ENCODE measurements around the gene SPDYC. TPM values are rescaled to one million over a fixed set of nuclear protein-coding genes. Genes with fewer than 3 reads are reported as not detected.

Gene SPDYC
- total and polyA plus RNA-seq, 2 of the 13 experiments (the other 11 are each of a cell fraction or from before 2014, with no cell fraction given): 0.15 to 0.33 TPM

DNA sequence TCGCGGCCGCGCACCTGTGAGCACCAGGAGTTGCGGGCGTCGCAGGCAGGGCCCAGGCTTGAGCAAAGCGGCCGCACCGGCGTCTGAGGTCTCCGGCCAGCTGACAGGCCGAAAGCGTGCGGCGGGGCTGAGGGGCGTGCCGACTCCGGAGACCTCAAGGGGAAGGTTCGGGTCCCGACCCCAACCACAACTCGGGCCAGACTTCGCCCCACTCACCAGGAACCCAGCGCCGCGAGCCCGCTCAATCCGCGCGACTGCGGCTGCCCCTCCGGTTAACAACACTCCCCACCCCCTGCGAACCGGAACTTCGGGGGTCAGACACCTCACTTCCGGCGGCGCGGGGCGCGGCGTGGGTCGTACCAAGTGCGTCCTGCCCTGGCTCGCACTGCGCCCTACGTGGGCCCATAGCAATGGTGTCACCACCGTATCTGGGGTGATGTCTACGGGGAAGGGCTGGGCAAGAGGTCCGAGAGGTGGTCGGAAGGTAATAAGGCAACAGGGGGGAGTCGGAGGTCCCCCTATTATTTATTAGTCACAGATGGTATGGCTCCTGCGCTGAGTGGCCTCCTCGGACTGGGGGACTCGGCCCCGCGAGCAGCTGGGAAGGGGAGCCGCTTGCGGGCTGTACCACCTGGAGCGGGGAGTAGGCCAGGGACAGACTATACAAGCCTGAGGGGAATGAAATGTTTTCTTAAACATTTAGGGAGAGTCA is 35.6 kb upstream of the SPDYC start, which contains the start of gene SYVN1 (continued):
- TF ChIP-seq, protein P1, sequence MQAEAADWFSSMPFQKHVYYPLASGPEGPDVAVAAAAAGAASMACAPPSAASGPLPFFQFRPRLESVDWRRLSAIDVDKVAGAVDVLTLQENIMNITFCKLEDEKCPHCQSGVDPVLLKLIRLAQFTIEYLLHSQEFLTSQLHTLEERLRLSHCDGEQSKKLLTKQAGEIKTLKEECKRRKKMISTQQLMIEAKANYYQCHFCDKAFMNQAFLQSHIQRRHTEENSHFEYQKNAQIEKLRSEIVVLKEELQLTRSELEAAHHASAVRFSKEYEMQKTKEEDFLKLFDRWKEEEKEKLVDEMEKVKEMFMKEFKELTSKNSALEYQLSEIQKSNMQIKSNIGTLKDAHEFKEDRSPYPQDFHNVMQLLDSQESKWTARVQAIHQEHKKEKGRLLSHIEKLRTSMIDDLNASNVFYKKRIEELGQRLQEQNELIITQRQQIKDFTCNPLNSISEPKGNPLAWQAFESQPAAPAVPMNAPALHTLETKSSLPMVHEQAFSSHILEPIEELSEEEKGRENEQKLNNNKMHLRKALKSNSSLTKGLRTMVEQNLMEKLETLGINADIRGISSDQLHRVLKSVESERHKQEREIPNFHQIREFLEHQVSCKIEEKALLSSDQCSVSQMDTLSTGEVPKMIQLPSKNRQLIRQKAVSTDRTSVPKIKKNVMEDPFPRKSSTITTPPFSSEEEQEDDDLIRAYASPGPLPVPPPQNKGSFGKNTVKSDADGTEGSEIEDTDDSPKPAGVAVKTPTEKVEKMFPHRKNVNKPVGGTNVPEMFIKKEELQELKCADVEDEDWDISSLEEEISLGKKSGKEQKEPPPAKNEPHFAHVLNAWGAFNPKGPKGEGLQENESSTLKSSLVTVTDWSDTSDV (CRISPR knock-in tag; IDR thresholded peaks at IDR 0.05): no peak
- TF ChIP-seq SOX13 (IDR thresholded peaks at IDR 0.05) (no peak; the same call in 1 of the 2 replicates), SOX13 (CRISPR knock-in tag; conservative IDR thresholded peaks at IDR 0.05 in 1 of 2, IDR thresholded peaks at IDR 0.05 in 1 of 2) (peak in 1 of 2 experiments; percentile 22; a peak in 1 of 4 replicates), EP300 (IDR thresholded peaks at IDR 0.05; ENCODE audit: low read depth in 2 of 2, low read length in 2 of 2) (peak in 1 of 2 experiments; percentile 58; a peak in 2 of 4 replicates), EP300 (CRISPR knock-in tag; IDR thresholded peaks at IDR 0.05; ENCODE audit: borderline replicate concordance) (peak; percentile 34; the same call in 1 of the 2 replicates), RELA (CRISPR knock-in tag; IDR thresholded peaks at IDR 0.05) (no peak), ZNF225 (CRISPR knock-in tag; IDR thresholded peaks at IDR 0.05) (no peak; the same call in 1 of the 2 replicates), STAT5B (CRISPR knock-in tag; IDR thresholded peaks at IDR 0.05) (0 out of 2 replicates have a peak, but pooled peaks have one; percentile 25), SRSF4 (IDR thresholded peaks at IDR 0.05; ENCODE audit: low read depth, low read length, poor library complexity, severe bottlenecking) (no peak), ATRX (CRISPR knock-in tag; IDR thresholded peaks at IDR 0.05; ENCODE audit: borderline replicate concordance) (no peak), ZNF24 (IDR thresholded peaks at IDR 0.05) (peak; percentile 36; the same call in 1 of the 2 replicates), ZMAT3 (CRISPR knock-in tag; conservative IDR thresholded peaks at IDR 0.05) (peak; percentile 83), TBX3 (IDR thresholded peaks at IDR 0.05; ENCODE audit: borderline replicate concordance) (peak; percentile 41; the same call in 1 of the 2 replicates), ZNF577 (CRISPR knock-in tag; IDR thresholded peaks at IDR 0.05; ENCODE audit: borderline replicate concordance, low read depth) (no peak), FOXK1 (CRISPR knock-in tag; IDR thresholded peaks at IDR 0.05; ENCODE audit: borderline replicate concordance, low read depth) (peak; percentile 73; the same call in 1 of the 2 replicates), PRPF4 (IDR thresholded peaks at IDR 0.05; ENCODE audit: low read depth, low read length, poor library complexity, severe bottlenecking) (no peak), MAFF (IDR thresholded peaks at IDR 0.05; ENCODE audit: low read depth, low read length) (no peak), POGZ (CRISPR knock-in tag; IDR thresholded peaks at IDR 0.05) (peak; percentile 67; the same call in 1 of the 2 replicates), GPN1 (CRISPR knock-in tag; IDR thresholded peaks at IDR 0.05; ENCODE audit: borderline replicate concordance) (no peak)
- TF ChIP-seq, protein P2, sequence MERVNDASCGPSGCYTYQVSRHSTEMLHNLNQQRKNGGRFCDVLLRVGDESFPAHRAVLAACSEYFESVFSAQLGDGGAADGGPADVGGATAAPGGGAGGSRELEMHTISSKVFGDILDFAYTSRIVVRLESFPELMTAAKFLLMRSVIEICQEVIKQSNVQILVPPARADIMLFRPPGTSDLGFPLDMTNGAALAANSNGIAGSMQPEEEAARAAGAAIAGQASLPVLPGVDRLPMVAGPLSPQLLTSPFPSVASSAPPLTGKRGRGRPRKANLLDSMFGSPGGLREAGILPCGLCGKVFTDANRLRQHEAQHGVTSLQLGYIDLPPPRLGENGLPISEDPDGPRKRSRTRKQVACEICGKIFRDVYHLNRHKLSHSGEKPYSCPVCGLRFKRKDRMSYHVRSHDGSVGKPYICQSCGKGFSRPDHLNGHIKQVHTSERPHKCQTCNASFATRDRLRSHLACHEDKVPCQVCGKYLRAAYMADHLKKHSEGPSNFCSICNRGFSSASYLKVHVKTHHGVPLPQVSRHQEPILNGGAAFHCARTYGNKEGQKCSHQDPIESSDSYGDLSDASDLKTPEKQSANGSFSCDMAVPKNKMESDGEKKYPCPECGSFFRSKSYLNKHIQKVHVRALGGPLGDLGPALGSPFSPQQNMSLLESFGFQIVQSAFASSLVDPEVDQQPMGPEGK (CRISPR knock-in tag; IDR thresholded peaks at IDR 0.05): peak; percentile 88
- TF ChIP-seq, protein P3, sequence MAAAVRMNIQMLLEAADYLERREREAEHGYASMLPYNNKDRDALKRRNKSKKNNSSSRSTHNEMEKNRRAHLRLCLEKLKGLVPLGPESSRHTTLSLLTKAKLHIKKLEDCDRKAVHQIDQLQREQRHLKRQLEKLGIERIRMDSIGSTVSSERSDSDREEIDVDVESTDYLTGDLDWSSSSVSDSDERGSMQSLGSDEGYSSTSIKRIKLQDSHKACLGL (CRISPR knock-in tag; IDR thresholded peaks at IDR 0.05): peak; percentile 91
- TF ChIP-seq, protein P4, sequence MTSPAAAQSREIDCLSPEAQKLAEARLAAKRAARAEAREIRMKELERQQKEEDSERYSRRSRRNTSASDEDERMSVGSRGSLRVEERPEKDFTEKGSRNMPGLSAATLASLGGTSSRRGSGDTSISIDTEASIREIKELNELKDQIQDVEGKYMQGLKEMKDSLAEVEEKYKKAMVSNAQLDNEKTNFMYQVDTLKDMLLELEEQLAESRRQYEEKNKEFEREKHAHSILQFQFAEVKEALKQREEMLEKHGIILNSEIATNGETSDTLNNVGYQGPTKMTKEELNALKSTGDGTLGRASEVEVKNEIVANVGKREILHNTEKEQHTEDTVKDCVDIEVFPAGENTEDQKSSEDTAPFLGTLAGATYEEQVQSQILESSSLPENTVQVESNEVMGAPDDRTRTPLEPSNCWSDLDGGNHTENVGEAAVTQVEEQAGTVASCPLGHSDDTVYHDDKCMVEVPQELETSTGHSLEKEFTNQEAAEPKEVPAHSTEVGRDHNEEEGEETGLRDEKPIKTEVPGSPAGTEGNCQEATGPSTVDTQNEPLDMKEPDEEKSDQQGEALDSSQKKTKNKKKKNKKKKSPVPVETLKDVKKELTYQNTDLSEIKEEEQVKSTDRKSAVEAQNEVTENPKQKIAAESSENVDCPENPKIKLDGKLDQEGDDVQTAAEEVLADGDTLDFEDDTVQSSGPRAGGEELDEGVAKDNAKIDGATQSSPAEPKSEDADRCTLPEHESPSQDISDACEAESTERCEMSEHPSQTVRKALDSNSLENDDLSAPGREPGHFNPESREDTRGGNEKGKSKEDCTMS (CRISPR knock-in tag; conservative IDR thresholded peaks at IDR 0.05): no peak

Measured in HepG2 (cell line).